Vagina (tissue), 2 donors: ENCODE data around the gene VPS4B. TPM values are rescaled to one million over a fixed set of nuclear protein-coding genes. Genes with fewer than 3 reads are reported as not detected.

Source experiments
- DNase-seq, 2 donors: peaks; one replicate each; pipeline ENCODE4 v3.0.0-alpha.2; 2017; ENCODE audit errors: extremely low spot score in 2 of 2
- H3K27ac ChIP-seq: fragments of 200-600 bp; sonication (generic); one replicate; pipeline ENCODE4 v1.5.1; 2019
- H3K27me3 ChIP-seq: fragments of 200-600 bp; sonication (generic); one replicate; pipeline ENCODE4 v1.5.1; 2019
- H3K36me3 ChIP-seq, 2 donors: fragments of 200-600 bp; sonication (generic); one replicate each; pipeline ENCODE4 v1.5.1; 2017 to 2019
- H3K4me1 ChIP-seq: fragments of 200-600 bp; sonication (generic); one replicate; pipeline ENCODE4 v1.5.1; 2019
- H3K4me3 ChIP-seq, 2 donors: fragments of 200-600 bp; sonication (generic); 1 replicate in 1 of 2; 2 replicates in 1 of 2; pipeline ENCODE4 v1.5.1; 2016 to 2019
- H3K9me3 ChIP-seq: fragments of 200-600 bp; sonication (generic); one replicate; pipeline ENCODE4 v1.5.1; 2019
- POLR2A ChIP-seq, 2 donors: fragments of 450-650 bp; IDR thresholded peaks; one replicate each; pipeline ENCODE4 v1.6.1; 2017; ENCODE audit warnings: antibody characterized with exemption in 2 of 2, mild to moderate bottlenecking in 2 of 2, moderate library complexity in 2 of 2
- POLR2AphosphoS5 ChIP-seq, 2 donors: sonication (generic); formaldehyde crosslinking; IDR thresholded peaks; one replicate each; pipeline ENCODE4 v1.9.0; 2017; ENCODE audit warnings: antibody characterized with exemption in 2 of 2, mild to moderate bottlenecking in 2 of 2, low read depth in 1 of 2; ENCODE audit not compliant: insufficient read depth in 1 of 2
- intact Hi-C: fragments of 100-400 bp; cut with DNase I; formaldehyde crosslinking; loops from one replicate; pipeline ENCODE4 v1.15.1; 2023
- total RNA-seq: library from RNA; depleted of rRNA; stranded (reverse); fragments of >200 nt; gene quantifications from one replicate; pipeline ENCODE4 v1.2.3, GENCODE V29; 2016
- TF ChIP-seq, protein P1 (sequence below), 3 experiments: fragments of 450-650 bp in 2 of 3; fragments of 200-600 bp in 1 of 3; sonication (generic) in 1 of 3; IDR thresholded peaks; one replicate each; pipeline ENCODE4 v1.5.1; 2017 to 2019; ENCODE audit warnings: antibody characterized with exemption in 3 of 3, mild to moderate bottlenecking in 2 of 3, moderate library complexity in 2 of 3

Gene VPS4B
- total RNA-seq, 1 donor from 2014 or later: 30.7 TPM

DNA sequence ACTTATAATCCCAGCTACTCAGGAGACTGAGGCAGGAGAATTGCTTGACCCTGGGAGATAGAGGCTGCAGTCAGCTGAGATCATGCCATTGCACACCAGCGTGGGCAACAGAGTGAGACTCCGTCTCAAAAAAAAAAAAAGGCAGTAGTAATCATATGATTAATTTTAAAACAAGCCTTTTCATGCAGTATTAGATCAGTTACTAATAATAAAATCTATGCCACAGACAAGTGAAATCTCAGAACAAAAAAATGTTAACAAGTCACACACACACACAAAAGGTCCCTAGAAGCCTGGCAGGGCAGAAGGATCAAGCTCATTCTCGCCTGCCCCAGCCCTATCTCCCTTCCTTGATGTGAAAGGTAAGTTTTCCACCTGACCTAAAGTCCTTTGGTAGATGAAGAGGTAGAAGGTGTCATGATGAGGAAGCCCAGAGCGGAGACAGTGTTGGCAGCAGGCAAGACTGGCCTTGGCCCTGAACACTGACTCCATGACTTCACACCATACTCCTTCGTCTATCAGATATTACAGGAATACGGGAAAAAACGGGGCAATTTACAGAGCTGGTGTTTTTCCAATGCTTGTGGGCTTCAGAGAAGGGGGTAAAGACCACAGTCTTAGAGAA is 65.9 kb downstream of the VPS4B start:
- intact Hi-C loops: no loop called here
- H3K27ac ChIP-seq: no peak overlapping the region
- no peak for DNase-seq
- H3K27me3 ChIP-seq: no peaks in the 10 kb centered on the region
- H3K4me3 ChIP-seq: no peak overlapping the region
- peaks cover 0 to 73% of the 10 kb centered on the region in 2 donors for H3K36me3 ChIP-seq
- no peaks in the 10 kb centered on the region for H3K4me1 ChIP-seq
- TF ChIP-seq POLR2A (IDR thresholded peaks at IDR 0.05) (no peak), POLR2AphosphoS5 (IDR thresholded peaks at IDR 0.05; ENCODE audit: insufficient read depth in 1 of 2, low read depth in 1 of 2) (no peak)
- TF ChIP-seq, protein P1, sequence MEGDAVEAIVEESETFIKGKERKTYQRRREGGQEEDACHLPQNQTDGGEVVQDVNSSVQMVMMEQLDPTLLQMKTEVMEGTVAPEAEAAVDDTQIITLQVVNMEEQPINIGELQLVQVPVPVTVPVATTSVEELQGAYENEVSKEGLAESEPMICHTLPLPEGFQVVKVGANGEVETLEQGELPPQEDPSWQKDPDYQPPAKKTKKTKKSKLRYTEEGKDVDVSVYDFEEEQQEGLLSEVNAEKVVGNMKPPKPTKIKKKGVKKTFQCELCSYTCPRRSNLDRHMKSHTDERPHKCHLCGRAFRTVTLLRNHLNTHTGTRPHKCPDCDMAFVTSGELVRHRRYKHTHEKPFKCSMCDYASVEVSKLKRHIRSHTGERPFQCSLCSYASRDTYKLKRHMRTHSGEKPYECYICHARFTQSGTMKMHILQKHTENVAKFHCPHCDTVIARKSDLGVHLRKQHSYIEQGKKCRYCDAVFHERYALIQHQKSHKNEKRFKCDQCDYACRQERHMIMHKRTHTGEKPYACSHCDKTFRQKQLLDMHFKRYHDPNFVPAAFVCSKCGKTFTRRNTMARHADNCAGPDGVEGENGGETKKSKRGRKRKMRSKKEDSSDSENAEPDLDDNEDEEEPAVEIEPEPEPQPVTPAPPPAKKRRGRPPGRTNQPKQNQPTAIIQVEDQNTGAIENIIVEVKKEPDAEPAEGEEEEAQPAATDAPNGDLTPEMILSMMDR (IDR thresholded peaks at IDR 0.05): no peak
- H3K9me3 ChIP-seq: no peaks in the 10 kb centered on the region

DNA sequence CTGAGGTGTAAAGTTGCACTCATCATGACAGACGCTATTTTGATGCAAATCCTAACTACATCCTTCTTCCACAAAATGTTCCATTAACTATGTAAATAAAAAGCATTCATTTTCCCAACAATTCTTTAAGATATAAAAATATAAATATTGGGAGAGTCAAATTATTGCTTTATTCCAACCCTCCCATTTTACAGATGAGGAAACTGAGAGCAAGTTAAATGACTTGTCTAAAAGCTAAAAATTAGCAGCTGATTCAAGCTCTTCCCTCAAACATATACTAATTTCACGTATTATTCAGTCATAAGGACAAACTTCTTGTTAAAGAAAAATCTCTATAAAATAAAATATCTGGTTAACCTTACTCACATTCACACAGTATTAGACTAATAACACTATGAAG is 72.0 kb downstream of the VPS4B start:
- peaks cover 0 to 62% of the 10 kb centered on the region in 2 donors for H3K36me3 ChIP-seq
- H3K4me1 ChIP-seq: peaks cover 21% of the 10 kb centered on the region
- H3K9me3 ChIP-seq: no peaks in the 10 kb centered on the region
- no peaks in the 10 kb centered on the region for H3K27me3 ChIP-seq
- no peak overlapping the region for H3K4me3 ChIP-seq
- intact Hi-C loops: no loop called here
- H3K27ac ChIP-seq: no peak overlapping the region
- TF ChIP-seq, protein P1 (IDR thresholded peaks at IDR 0.05): no peak
- TF ChIP-seq POLR2AphosphoS5 (IDR thresholded peaks at IDR 0.05; ENCODE audit: insufficient read depth in 1 of 2, low read depth in 1 of 2) (no peak), POLR2A (IDR thresholded peaks at IDR 0.05) (no peak)
- no peak for DNase-seq

DNA sequence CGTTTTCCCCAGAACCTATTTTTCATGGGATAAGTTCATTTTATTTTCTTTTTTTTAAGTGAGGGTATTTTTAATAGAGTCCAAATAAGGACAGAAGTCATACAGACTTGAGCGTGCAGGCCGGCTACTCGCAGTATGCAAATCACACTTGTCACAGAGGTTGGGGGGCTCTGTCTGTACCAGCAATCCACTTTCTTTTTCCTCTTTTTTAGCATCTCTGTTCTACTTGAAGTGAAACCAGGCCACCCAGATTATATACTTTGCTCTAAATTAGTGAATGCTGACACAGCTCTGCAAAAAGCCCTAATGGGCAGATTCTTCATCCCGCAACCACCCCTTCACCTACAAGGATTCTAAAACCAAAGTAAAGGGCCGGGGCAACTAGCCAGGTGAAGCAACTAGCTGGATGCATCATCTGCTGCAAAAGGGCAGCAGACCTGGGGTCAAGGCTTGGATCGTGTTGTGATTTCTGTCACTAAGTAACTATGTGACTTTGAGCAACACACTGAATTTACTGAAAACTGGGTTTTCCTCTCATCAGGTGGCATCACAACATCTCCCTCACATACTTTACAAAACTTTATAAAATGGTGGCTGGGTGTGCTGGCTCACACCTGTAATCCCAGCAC is 73.7 kb downstream of the VPS4B start:
- no peak overlapping the region for H3K4me3 ChIP-seq
- no peak overlapping the region for H3K27ac ChIP-seq
- no peak for DNase-seq
- intact Hi-C loops: no loop called here
- no peaks in the 10 kb centered on the region for H3K9me3 ChIP-seq
- H3K36me3 ChIP-seq: peaks cover 0 to 59% of the 10 kb centered on the region in 2 donors
- H3K27me3 ChIP-seq: no peaks in the 10 kb centered on the region
- TF ChIP-seq POLR2AphosphoS5 (IDR thresholded peaks at IDR 0.05; ENCODE audit: insufficient read depth in 1 of 2, low read depth in 1 of 2) (no peak), POLR2A (IDR thresholded peaks at IDR 0.05) (no peak)
- TF ChIP-seq, protein P1 (IDR thresholded peaks at IDR 0.05): no peak
- H3K4me1 ChIP-seq: peaks cover 30% of the 10 kb centered on the region

DNA sequence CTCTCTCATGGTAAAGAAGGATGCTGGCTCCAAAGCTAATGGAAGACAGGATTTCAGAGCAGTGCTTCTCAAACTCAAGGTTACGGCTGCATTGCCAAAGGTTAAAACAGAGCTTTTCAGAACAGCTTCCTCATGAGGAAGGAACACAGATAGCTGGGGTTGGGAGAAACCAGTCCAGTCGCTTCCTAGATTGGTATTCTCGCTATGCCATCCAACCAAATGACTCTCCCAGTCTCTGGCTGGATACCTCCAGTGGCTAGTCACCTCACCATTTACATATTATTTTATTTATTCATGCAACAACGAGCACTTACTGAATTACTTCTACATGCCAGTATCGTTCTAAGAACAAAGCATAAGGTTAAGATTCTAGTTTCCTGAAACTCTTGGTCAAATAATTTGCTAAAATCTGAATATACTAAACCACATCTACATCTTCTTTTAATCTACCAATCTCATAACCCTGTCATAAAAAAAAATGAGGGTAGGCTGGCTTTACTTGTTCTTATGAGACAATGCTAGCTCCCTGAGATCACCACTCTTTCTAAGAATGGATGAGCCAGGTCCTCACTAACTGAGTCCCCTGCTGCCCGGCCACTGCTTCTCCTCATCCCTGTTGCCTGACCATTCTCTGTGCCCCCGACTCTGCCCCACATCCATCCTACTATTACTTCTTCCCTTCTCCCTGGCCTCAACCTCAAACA is 75.6 kb downstream of the VPS4B start:
- H3K9me3 ChIP-seq: no peaks in the 10 kb centered on the region
- DNase-seq: no peak
- peaks cover 30% of the 10 kb centered on the region for H3K4me1 ChIP-seq
- H3K36me3 ChIP-seq: peaks cover 0 to 60% of the 10 kb centered on the region in 2 donors
- H3K27me3 ChIP-seq: no peaks in the 10 kb centered on the region
- H3K27ac ChIP-seq: peak overlapping the region; percentile 73
- no peak overlapping the region for H3K4me3 ChIP-seq
- no peak for TF ChIP-seq POLR2A (IDR thresholded peaks at IDR 0.05)
- TF ChIP-seq, protein P1 (IDR thresholded peaks at IDR 0.05): no peak
- TF ChIP-seq POLR2AphosphoS5 (IDR thresholded peaks at IDR 0.05; ENCODE audit: insufficient read depth in 1 of 2, low read depth in 1 of 2): no peak
- intact Hi-C loops: no loop called here
